H1 (cell line): ENCODE measurements around the gene DNAJB1. TPM values are rescaled to one million over a fixed set of nuclear protein-coding genes. Genes with fewer than 3 reads are reported as not detected.

Experiments
- CTCF ChIA-PET: fragments of 300-600 bp; sonication (Branson Sonifier 250); formaldehyde crosslinking; loops from one replicate; lab custom pipeline; 2021; ENCODE audit not compliant: partially characterized antibody; lab: Charles Lee
- POLR2A ChIA-PET: fragments of 300-600 bp; sonication (Branson Sonifier 250); formaldehyde crosslinking; loops from one replicate; lab custom pipeline; 2021; ENCODE audit warnings: inconsistent platforms; ENCODE audit not compliant: partially characterized antibody; lab: Charles Lee
- DNase-seq, 2 experiments: peaks; one replicate each; pipeline versions ENCODE4 v3.0.0 to v3.0.0-alpha.2; 2010 to 2022; ENCODE audit warnings: low spot score in 2 of 2, low read depth in 1 of 2, mixed read lengths in 1 of 2
- FAIRE-seq: peaks from 2 replicates; lab custom pipeline; 2011; peaks lifted over from hg19 to GRCh38; lab: Jason Lieb, UNC
- H2AFZ ChIP-seq: 2 replicates; pipeline ENCODE4 v1.8.1; 2012; ENCODE audit warnings: low read length, inconsistent platforms
- H2AK5ac ChIP-seq: 2 replicates; pipeline ENCODE4 v1.6.1; 2013; ENCODE audit warnings: low read depth, low read length
- H2BK120ac ChIP-seq: replicated peaks from 2 replicates; pipeline ENCODE3; 2013; ENCODE audit warnings: low read depth, low read length, inconsistent platforms
- H2BK12ac ChIP-seq: 2 replicates; pipeline ENCODE4 v1.6.1; 2013; ENCODE audit warnings: low read depth, low read length
- H2BK15ac ChIP-seq: 2 replicates; pipeline ENCODE4 v1.6.1; 2013; ENCODE audit warnings: low read length
- H2BK20ac ChIP-seq: 2 replicates; pipeline ENCODE4 v1.6.1; 2013; ENCODE audit warnings: low read length
- H2BK5ac ChIP-seq: 2 replicates; pipeline ENCODE4 v1.6.1; 2013; ENCODE audit warnings: low read depth, low read length
- H3K14ac ChIP-seq: 2 replicates; pipeline ENCODE4 v1.6.1; 2013; ENCODE audit warnings: inconsistent platforms; ENCODE audit not compliant: insufficient read length
- H3K18ac ChIP-seq: 2 replicates; pipeline ENCODE4 v1.6.1; 2013; ENCODE audit warnings: low read length; ENCODE audit errors: extremely low read depth
- H3K23ac ChIP-seq: 2 replicates; pipeline ENCODE4 v1.6.1; 2013; ENCODE audit warnings: inconsistent platforms; ENCODE audit not compliant: insufficient read length
- H3K23me2 ChIP-seq: 2 replicates; pipeline ENCODE4 v1.6.1; 2013; ENCODE audit warnings: low read depth, low read length
- H3K27ac ChIP-seq: 2 replicates; pipeline ENCODE4 v1.6.1; 2011; ENCODE audit warnings: low read depth, low read length, inconsistent platforms
- H3K27me3 ChIP-seq, 4 experiments: replicated peaks in 1 of 4; 1 replicate in 1 of 4; 2 replicates in 3 of 4; pipeline versions ENCODE4 v1.6.1 to v1.8.1; 2011 to 2013; ENCODE audit warnings: low read length in 3 of 4, mild to moderate bottlenecking in 3 of 4, inconsistent platforms in 2 of 4, mixed read lengths in 2 of 4, moderate library complexity in 1 of 4; ENCODE audit not compliant: control insufficient read depth in 3 of 4, insufficient read depth in 3 of 4; ENCODE audit errors: extremely low read depth in 1 of 4
- H3K36me3 ChIP-seq, 4 experiments: 2 replicates each; pipeline versions ENCODE4 v1.6.1 to v1.8.1; 2011 to 2013; ENCODE audit warnings: mild to moderate bottlenecking in 4 of 4, low read length in 3 of 4, moderate library complexity in 2 of 4, control low read depth in 1 of 4, inconsistent platforms in 1 of 4; ENCODE audit not compliant: insufficient read depth in 4 of 4, control insufficient read depth in 2 of 4
- H3K4ac ChIP-seq: replicated peaks from 2 replicates; pipeline ENCODE3; 2013; ENCODE audit warnings: low read length, low read depth, mixed read lengths, inconsistent platforms; ENCODE audit not compliant: insufficient read length
- H3K4me1 ChIP-seq, 4 experiments: replicated peaks in 1 of 4; 1 replicate in 1 of 4; 2 replicates in 3 of 4; pipeline versions ENCODE4 v1.6.1 to v1.8.1; 2011 to 2013; ENCODE audit warnings: low read length in 3 of 4, inconsistent platforms in 2 of 4, mixed read lengths in 1 of 4; ENCODE audit not compliant: insufficient read depth in 4 of 4, control insufficient read depth in 3 of 4
- H3K4me2 ChIP-seq, 2 experiments: 2 replicates each; pipeline versions ENCODE4 v1.6.1 to v1.8.1; 2011 to 2013; ENCODE audit warnings: low read depth in 2 of 2, low read length in 2 of 2, control low read depth in 1 of 2, inconsistent platforms in 1 of 2, mild to moderate bottlenecking in 1 of 2; ENCODE audit not compliant: insufficient read depth in 1 of 2
- H3K4me3 ChIP-seq, 4 experiments: fragments of 200-600, 300-600 bp in 1 of 4; sonication (generic), shearing (Covaris generic), sonication (Bioruptor Twin) in 1 of 4; 2 replicates each; pipeline versions ENCODE4 v1.5.1 to v1.8.1; 2011 to 2016; ENCODE audit warnings: low read length in 4 of 4, low read depth in 3 of 4, control low read depth in 2 of 4, inconsistent platforms in 2 of 4, mild to moderate bottlenecking in 2 of 4, mixed read lengths in 1 of 4, moderate library complexity in 1 of 4; ENCODE audit not compliant: insufficient read depth in 2 of 4; ENCODE audit errors: extremely low read depth in 1 of 4
- H3K56ac ChIP-seq: replicated peaks from 2 replicates; pipeline ENCODE3; 2013; ENCODE audit warnings: low read depth, mild to moderate bottlenecking, mixed read lengths, low read length, inconsistent platforms; ENCODE audit not compliant: insufficient read length
- H3K79me1 ChIP-seq: 2 replicates; pipeline ENCODE4 v1.6.1; 2013; ENCODE audit warnings: low read depth, low read length, control low read depth
- H3K79me2 ChIP-seq, 2 experiments: 2 replicates each; pipeline versions ENCODE4 v1.6.1 to v1.8.1; 2012 to 2013; ENCODE audit warnings: low read length in 2 of 2, mild to moderate bottlenecking in 2 of 2, inconsistent platforms in 1 of 2; ENCODE audit not compliant: insufficient read depth in 2 of 2, control insufficient read depth in 1 of 2
- H3K9ac ChIP-seq, 4 experiments: replicated peaks in 1 of 4; 1 replicate in 1 of 4; 2 replicates in 3 of 4; pipeline versions ENCODE4 v1.6.1 to v1.8.1; 2011 to 2013; ENCODE audit warnings: low read depth in 3 of 4, low read length in 3 of 4, control low read depth in 2 of 4, mild to moderate bottlenecking in 2 of 4, moderate library complexity in 2 of 4, inconsistent platforms in 1 of 4; ENCODE audit errors: extremely low read depth in 1 of 4
- H3K9me3 ChIP-seq, 2 experiments: 2 replicates each; pipeline versions ENCODE4 v1.6.1 to v1.8.1; 2012 to 2013; ENCODE audit warnings: mild to moderate bottlenecking in 2 of 2, moderate library complexity in 2 of 2, control low read depth in 1 of 2, inconsistent platforms in 1 of 2, low read depth in 1 of 2, low read length in 1 of 2, mixed read lengths in 1 of 2; ENCODE audit not compliant: insufficient read depth in 2 of 2
- H4K20me1 ChIP-seq, 2 experiments: replicated peaks in 1 of 2; 2 replicates each; pipeline versions ENCODE3 to v1.8.1; 2011 to 2013; ENCODE audit warnings: inconsistent platforms in 2 of 2, low read length in 2 of 2, mild to moderate bottlenecking in 1 of 2; ENCODE audit not compliant: insufficient read depth in 2 of 2, control insufficient read depth in 1 of 2
- H4K5ac ChIP-seq: 2 replicates; pipeline ENCODE4 v1.6.1; 2013; ENCODE audit warnings: low read length, low read depth, mixed read lengths, inconsistent platforms; ENCODE audit not compliant: insufficient read length
- H4K8ac ChIP-seq: 2 replicates; pipeline ENCODE4 v1.8.0; 2013; ENCODE audit warnings: mild to moderate bottlenecking, moderate library complexity, low read length, inconsistent platforms; ENCODE audit not compliant: insufficient read depth; ENCODE audit errors: extremely low read depth
- H4K91ac ChIP-seq: replicated peaks from 2 replicates; pipeline ENCODE3; 2013; ENCODE audit warnings: low read length, mixed read lengths, inconsistent platforms; ENCODE audit not compliant: insufficient read length
- ATF3 ChIP-seq: IDR thresholded peaks from 2 replicates; pipeline ENCODE4 v1.6.1; 2011; ENCODE audit warnings: low read depth, mild to moderate bottlenecking, low read length; ENCODE audit not compliant: insufficient read depth
- CHD1 ChIP-seq: IDR thresholded peaks from 2 replicates; pipeline ENCODE4 v1.6.1; 2012; ENCODE audit warnings: low read depth, low read length, improper control_type of control experiment
- NANOG ChIP-seq: IDR thresholded peaks from 2 replicates; pipeline ENCODE4 v1.6.1; 2011; ENCODE audit warnings: low read length, low read depth, mild to moderate bottlenecking, inconsistent platforms; ENCODE audit not compliant: insufficient read depth, poor library complexity, severe bottlenecking
- USF2 ChIP-seq: IDR thresholded peaks from 2 replicates; pipeline ENCODE4 v1.6.1; 2011; ENCODE audit warnings: low read length, improper control_type of control experiment
- WGBS, 2 experiments: shearing (Covaris generic) in 1 of 2; methylation state at CpG; one replicate each; pipeline versions ENCODE4 v1.1.6 to v1.1.7; 2013 to 2015; ENCODE audit warnings: low lambda C conversion rate in 2 of 2, mixed read lengths in 2 of 2, inconsistent platforms in 1 of 2, low coverage in 1 of 2, missing lambda C conversion rate in 1 of 2; ENCODE audit not compliant: insufficient replicate concordance in 2 of 2, insufficient coverage in 1 of 2, insufficient read length in 1 of 2; ENCODE audit errors: extremely low coverage in 1 of 2, missing lambda C conversion rate in 1 of 2; 5-methylcytosine and 5-hydroxymethylcytosine counted together
- polyA plus RNA-seq, 7 experiments: library from polyadenylated mRNA; depleted of rRNA in 3 of 7; stranded (reverse) in 5 of 7; unstranded in 2 of 7; fragments of >200 nt in 5 of 7; fragments of 200-250 nt in 2 of 7; gene quantifications; 1 replicate in 5 of 7; 2 replicates in 1 of 7; 4 replicates in 1 of 7; pipeline versions ENCODE4 v1.2.1 to v1.2.3, GENCODE V29; 2011 to 2013; ENCODE audit warnings: missing spikeins in 2 of 7, mixed read lengths in 2 of 7
- total RNA-seq: library from RNA; stranded (reverse); fragmentation: NEBNext Ultra II Directional; extraction: Animal tissue kit (Norgen Biotek cat#: 25700); gene quantifications from 2 replicates; pipeline ENCODE4 v1.2.1, GENCODE V29; 2021

The DNAJB1 gene
- total and polyA plus RNA-seq, 2 of the 8 experiments (the other 6 are each of a cell fraction or from before 2014, with no cell fraction given) = 62.9 to 64.3 TPM

DNA sequence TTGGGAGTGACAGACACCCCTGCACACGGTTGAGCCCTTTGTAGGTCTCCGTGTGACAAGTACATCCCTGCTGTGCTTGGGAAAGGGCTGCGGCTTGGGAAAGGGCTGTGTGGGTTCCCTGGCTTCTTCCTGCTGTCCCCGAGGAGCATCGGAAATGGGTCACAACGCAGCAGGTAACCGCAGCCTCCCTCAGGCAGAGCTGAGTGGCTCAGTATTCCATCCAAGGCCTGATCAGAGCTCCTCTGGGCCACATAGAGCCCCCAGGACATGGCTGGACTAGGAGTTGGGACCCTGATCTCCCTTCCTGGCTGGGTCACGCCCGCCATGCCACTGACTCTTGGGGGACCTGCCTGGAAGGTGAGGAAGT is 27.5 kb upstream of the DNAJB1 start:
- Histone ChIP-seq H2BK20ac (no peak overlapping the region), H3K4me3 (no peak overlapping the region), H4K20me1 (peaks cover 5 to 14% of the 10 kb centered on the region in 2 experiments), H2BK120ac (no peak overlapping the region), H3K23ac (no peak overlapping the region), H3K79me2 (peaks cover 0 to 26% of the 10 kb centered on the region in 2 experiments; a peak in 1 of 4 replicates), H4K5ac (no peak overlapping the region), H3K56ac (no peak overlapping the region), H3K36me3 (no peaks in the 10 kb centered on the region), H4K8ac (no peak overlapping the region), H2BK12ac (no peak overlapping the region), H3K27me3 (no peaks in the 10 kb centered on the region; a peak in 1 of 7 replicates), H3K9ac (no peak overlapping the region), H2BK5ac (no peak overlapping the region; the same call in 1 of the 2 replicates), H3K23me2 (no peaks in the 10 kb centered on the region), H3K4ac (no peak overlapping the region), H2BK15ac (no peak overlapping the region), H3K4me2 (no peak overlapping the region), H3K18ac (no peak overlapping the region), H4K91ac (no peak overlapping the region), H3K4me1 (peaks cover 0 to 3% (median 1%) of the 10 kb centered on the region in 4 experiments; a peak in 3 of 7 replicates), H3K27ac (no peak overlapping the region), H3K9me3 (no peaks in the 10 kb centered on the region), H3K79me1 (peaks cover 17% of the 10 kb centered on the region), H3K14ac (no peak overlapping the region), H2AK5ac (no peak overlapping the region), H2AFZ (no peak overlapping the region)
- FAIRE-seq = no peak
- no peak for DNase-seq
- WGBS, 2 experiments = 93% methylated on average over 9 of the region's 9 CpGs; no CpG with 5 or more reads in 1 of the 2 experiments
- ChIA-PET POLR2A (interaction anchor here (1.5 to 1.6 kb wide), 2 partner anchors 9 to 28 kb away, joined by 3 to 5 read pairs; no protein-coding TSS in a partner anchor), CTCF (interaction anchor here (0.6 to 1.1 kb wide), 2 partner anchors 8 to 96 kb away, joined by 3 read pairs; no protein-coding TSS in a partner anchor)
- no peak for TF ChIP-seq USF2
- TF ChIP-seq ATF3 = no peak
- no peak for TF ChIP-seq NANOG
- TF ChIP-seq CHD1 = no peak
